Loucy (cell line): ENCODE measurements around the gene ARHGEF9.
"Not testable (repeated sequence)": the region's sequence is repeated elsewhere in the genome, so short reads cannot be mapped to it uniquely, and the experiment has no call there.

Experiments used
- H2AFZ ChIP-seq: fragments of 200-600 bp; sonication (generic); 2 replicates; pipeline ENCODE4 v1.6.0; 2016; ENCODE audit warnings: antibody characterized with exemption, mild to moderate bottlenecking, low read length, moderate library complexity
- H3F3A ChIP-seq: fragments of 200-600 bp; 2 replicates; pipeline ENCODE4 v1.6.0; 2016; ENCODE audit warnings: antibody characterized with exemption, low read depth, mild to moderate bottlenecking
- H3K27me3 ChIP-seq: fragments of 200-600 bp; sonication (generic); 2 replicates; pipeline ENCODE4 v1.6.1; 2014; ENCODE audit warnings: low read length, mild to moderate bottlenecking; ENCODE audit not compliant: insufficient read depth, poor library complexity, severe bottlenecking
- H3K36me3 ChIP-seq: fragments of 200-600 bp; sonication (generic); 2 replicates; pipeline ENCODE4 v1.6.1; 2016; ENCODE audit warnings: low read length; ENCODE audit not compliant: insufficient read depth
- H3K4me1 ChIP-seq: fragments of 200-600 bp; sonication (generic); 2 replicates; pipeline ENCODE4 v1.5.1; 2014; ENCODE audit warnings: low read length, mild to moderate bottlenecking; ENCODE audit not compliant: insufficient read depth, poor library complexity, severe bottlenecking
- H3K4me2 ChIP-seq: fragments of 200-600 bp; sonication (generic); 2 replicates; pipeline ENCODE4 v1.6.0; 2014; ENCODE audit warnings: antibody characterized with exemption, low read length, low read depth, mild to moderate bottlenecking; ENCODE audit not compliant: poor library complexity, severe bottlenecking
- H3K4me3 ChIP-seq: fragments of 200-600 bp; sonication (generic); 2 replicates; pipeline ENCODE4 v1.5.1; 2014; ENCODE audit warnings: low read length, mild to moderate bottlenecking, mixed read lengths; ENCODE audit not compliant: poor library complexity, severe bottlenecking
- H3K79me2 ChIP-seq: fragments of 200-600 bp; sonication (generic); 2 replicates; pipeline ENCODE4 v1.6.1; 2014; ENCODE audit warnings: low read length; ENCODE audit not compliant: insufficient read depth
- H3K9ac ChIP-seq: fragments of 200-600 bp; sonication (generic); 2 replicates; pipeline ENCODE4 v1.6.0; 2014; ENCODE audit warnings: mild to moderate bottlenecking, low read depth, low read length, moderate library complexity; ENCODE audit not compliant: poor library complexity, severe bottlenecking
- H3K9me2 ChIP-seq: fragments of 200-600 bp; sonication (generic); replicated peaks from 2 replicates; pipeline ENCODE4 v1.6.1; 2016; ENCODE audit warnings: low read depth, low read length, mixed read lengths
- H3K9me3 ChIP-seq: fragments of 200-600 bp; sonication (generic); 2 replicates; pipeline ENCODE4 v1.6.1; 2014; ENCODE audit warnings: mild to moderate bottlenecking, antibody characterized with exemption, low read length, low read depth; ENCODE audit not compliant: insufficient read depth
- H4K20me1 ChIP-seq: fragments of 200-600 bp; sonication (generic); 2 replicates; pipeline ENCODE4 v1.6.0; 2014; ENCODE audit warnings: antibody characterized with exemption, low read length, mild to moderate bottlenecking; ENCODE audit not compliant: insufficient read depth, poor library complexity, severe bottlenecking
- EZH2phosphoT487 ChIP-seq: fragments of 200-600 bp; IDR thresholded peaks from 2 replicates; pipeline ENCODE4 v1.6.1; 2018; ENCODE audit warnings: antibody characterized with exemption, mild to moderate bottlenecking, moderate library complexity, borderline replicate concordance
- TF ChIP-seq, protein P1 (sequence below): fragments of 200-600 bp; sonication (generic); conservative IDR thresholded peaks from 2 replicates; pipeline ENCODE4 v1.5.1; 2014; ENCODE audit warnings: mild to moderate bottlenecking, antibody characterized with exemption, low read length

The ARHGEF9 gene

DNA sequence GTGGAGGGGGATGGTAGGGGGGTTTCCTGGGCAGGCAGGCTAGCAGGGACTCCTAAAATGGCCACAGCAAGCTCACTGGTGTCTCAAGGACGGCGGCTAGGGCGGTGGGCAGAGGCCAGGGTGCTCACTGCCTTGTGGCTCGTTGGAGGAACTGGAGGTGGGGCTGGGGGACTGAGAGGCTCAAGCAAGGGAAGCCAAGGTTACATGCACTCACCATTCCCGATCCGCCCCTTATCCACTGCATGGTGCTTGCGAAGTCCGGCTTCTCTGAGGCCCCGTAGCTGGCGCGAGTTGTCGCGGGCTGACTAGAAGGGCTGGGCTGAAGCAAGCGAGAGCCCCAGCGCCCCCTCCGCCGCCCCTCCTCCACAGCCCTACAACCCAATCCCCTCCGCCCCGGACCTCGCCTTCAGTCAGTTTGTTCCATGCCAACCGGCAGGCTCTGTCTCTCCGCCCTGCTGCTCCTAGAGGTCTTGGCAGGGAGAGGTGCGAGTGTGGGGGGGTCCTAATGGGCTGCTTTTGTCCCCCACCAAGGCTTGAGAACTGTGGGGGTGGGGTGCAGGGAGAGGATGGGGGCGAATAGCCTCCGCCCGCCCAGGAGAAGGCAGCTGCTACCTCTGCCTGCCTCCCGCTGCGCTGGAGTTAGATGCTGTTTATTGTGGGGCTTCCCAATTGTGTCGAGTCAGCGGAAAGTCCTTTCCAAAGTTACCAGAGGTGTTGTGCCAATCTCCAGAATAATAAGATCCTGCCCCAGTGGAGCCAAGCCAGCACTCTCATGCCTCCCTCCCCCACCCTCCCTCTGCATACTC, at the start of gene ARHGEF9:
ARHGEF9 (minus strand) TSS at position 313 of the 806 bp plus-strand sequence; CDS start at position 244, 69 bp downstream.
- no peaks in the 10 kb centered on the region for H3K79me2 ChIP-seq
- no peak within 1 kb of the TSS for H3K4me3 ChIP-seq
- no peak within 1 kb of the TSS for H3K4me2 ChIP-seq
- no peaks in the 10 kb centered on the region for H3K36me3 ChIP-seq
- no peaks in the 10 kb centered on the region for H3K27me3 ChIP-seq
- no peaks in the 10 kb centered on the region for H4K20me1 ChIP-seq
- H3K4me1 ChIP-seq: no peaks in the 10 kb centered on the region
- no peaks in the 10 kb centered on the region for H3K9me3 ChIP-seq
- no peak within 1 kb of the TSS for H3K9ac ChIP-seq
- no peaks in the 10 kb centered on the region for H3F3A ChIP-seq
- TF ChIP-seq EZH2phosphoT487: no peak
- TF ChIP-seq, protein P1, sequence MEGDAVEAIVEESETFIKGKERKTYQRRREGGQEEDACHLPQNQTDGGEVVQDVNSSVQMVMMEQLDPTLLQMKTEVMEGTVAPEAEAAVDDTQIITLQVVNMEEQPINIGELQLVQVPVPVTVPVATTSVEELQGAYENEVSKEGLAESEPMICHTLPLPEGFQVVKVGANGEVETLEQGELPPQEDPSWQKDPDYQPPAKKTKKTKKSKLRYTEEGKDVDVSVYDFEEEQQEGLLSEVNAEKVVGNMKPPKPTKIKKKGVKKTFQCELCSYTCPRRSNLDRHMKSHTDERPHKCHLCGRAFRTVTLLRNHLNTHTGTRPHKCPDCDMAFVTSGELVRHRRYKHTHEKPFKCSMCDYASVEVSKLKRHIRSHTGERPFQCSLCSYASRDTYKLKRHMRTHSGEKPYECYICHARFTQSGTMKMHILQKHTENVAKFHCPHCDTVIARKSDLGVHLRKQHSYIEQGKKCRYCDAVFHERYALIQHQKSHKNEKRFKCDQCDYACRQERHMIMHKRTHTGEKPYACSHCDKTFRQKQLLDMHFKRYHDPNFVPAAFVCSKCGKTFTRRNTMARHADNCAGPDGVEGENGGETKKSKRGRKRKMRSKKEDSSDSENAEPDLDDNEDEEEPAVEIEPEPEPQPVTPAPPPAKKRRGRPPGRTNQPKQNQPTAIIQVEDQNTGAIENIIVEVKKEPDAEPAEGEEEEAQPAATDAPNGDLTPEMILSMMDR: no peak
- no peak within 1 kb of the TSS for H2AFZ ChIP-seq
- H3K9me2 ChIP-seq: no peaks in the 10 kb centered on the region

DNA sequence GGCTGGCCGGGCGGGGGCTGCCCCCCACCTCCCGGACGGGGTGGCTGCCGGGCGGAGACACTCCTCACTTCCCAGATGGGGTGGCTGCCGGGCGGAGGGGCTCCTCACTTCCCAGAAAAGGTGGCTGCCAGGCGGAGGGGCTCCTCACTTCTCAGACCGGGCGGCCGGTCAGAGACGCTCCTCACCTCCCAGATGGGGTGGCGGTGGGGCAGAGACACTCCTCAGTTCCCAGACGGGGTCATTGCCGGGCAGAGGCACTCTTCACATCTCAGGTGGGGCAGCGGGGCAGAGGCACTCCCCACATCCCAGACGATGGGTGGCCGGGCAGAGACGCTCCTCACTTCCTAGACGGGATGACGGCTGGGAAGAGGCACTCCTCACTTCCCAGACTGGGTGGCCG, 40.4 kb upstream of the ARHGEF9 start:
- H3K4me2 ChIP-seq, H3K4me3 ChIP-seq, H3K9ac ChIP-seq, H4K20me1 ChIP-seq, H2AFZ ChIP-seq, H3K4me1 ChIP-seq, H3K79me2 ChIP-seq, H3F3A ChIP-seq, H3K36me3 ChIP-seq, H3K27me3 ChIP-seq, H3K9me3 ChIP-seq, H3K9me2 ChIP-seq: not testable (repeated sequence)

DNA sequence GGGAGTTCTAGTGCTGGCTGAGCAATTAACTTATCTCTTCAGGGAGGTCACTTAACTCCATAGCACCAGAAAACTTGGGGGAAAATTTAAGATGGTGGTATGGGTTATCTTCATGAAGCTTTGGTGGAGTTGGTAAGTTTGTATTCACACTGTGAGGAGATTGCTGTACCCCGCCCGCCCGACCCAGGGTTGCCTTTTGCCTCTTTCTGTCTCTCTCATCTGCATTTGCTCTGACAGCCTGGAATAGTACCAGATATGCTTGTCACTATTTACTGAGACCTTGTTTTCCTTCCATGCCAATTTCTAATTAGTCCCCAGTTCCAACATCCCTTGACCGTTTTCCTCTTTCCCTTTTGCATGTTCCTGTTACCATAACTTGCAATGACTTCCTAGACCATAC, 33.1 kb upstream of the ARHGEF9 start:
- Histone ChIP-seq H3F3A (no peaks in the 10 kb centered on the region), H3K9ac (no peak overlapping the region), H3K4me1 (no peaks in the 10 kb centered on the region), H3K4me2 (no peak overlapping the region), H2AFZ (no peak overlapping the region), H3K27me3 (no peaks in the 10 kb centered on the region), H3K9me3 (no peaks in the 10 kb centered on the region), H3K9me2 (no peaks in the 10 kb centered on the region), H3K36me3 (no peaks in the 10 kb centered on the region), H3K79me2 (no peaks in the 10 kb centered on the region), H3K4me3 (no peak overlapping the region), H4K20me1 (no peaks in the 10 kb centered on the region)
- TF ChIP-seq, protein P1: no peak
- no peak for TF ChIP-seq EZH2phosphoT487

DNA sequence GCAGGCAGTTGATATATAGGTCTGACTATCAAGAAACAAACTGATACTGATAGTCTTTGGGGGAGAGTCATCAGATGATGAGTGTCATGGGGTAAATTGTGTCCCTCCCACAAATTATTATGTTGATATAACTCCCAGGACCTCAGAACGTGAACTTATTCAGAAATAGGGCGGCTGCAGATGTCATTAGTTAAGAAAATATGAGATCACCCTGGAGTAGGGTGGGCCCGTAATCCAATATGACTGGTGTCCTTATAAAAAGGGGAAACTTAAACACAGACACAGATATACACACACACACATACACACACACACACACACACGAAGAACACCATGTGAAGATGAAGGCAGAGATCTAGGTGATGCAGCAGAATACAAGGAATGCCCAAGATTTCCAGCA, 32.7 kb upstream of the ARHGEF9 start:
- Histone ChIP-seq H3K4me2 (no peak overlapping the region), H3K4me1 (no peaks in the 10 kb centered on the region), H3K9me2 (no peaks in the 10 kb centered on the region), H2AFZ (no peak overlapping the region), H3K9ac (no peak overlapping the region), H4K20me1 (no peaks in the 10 kb centered on the region), H3K79me2 (no peaks in the 10 kb centered on the region), H3K9me3 (no peaks in the 10 kb centered on the region), H3F3A (no peaks in the 10 kb centered on the region), H3K36me3 (no peaks in the 10 kb centered on the region), H3K27me3 (no peaks in the 10 kb centered on the region), H3K4me3 (no peak overlapping the region)
- TF ChIP-seq, protein P1: no peak
- TF ChIP-seq EZH2phosphoT487: no peak
